GM19468 (cell line): ENCODE data around the gene TNFRSF14.
"Not testable (repeated sequence)": the region's sequence is repeated elsewhere in the genome, so short reads cannot be mapped to it uniquely, and the experiment has no call there.

Experiments
- ATAC-seq: cut with Tn5 transposase; IDR thresholded peaks from one replicate; pipeline ENCODE4 v1.9.1; 2021; ENCODE audit warnings: mild to moderate bottlenecking, moderate library complexity, moderate number of reproducible peaks; ENCODE audit not compliant: unreplicated experiment; ENCODE audit errors: extremely low read depth

The TNFRSF14 gene

GRCh38 chr1:2550309-2550861 is 5.8 kb upstream of the TNFRSF14 start:
- not testable (repeated sequence) for ATAC-seq

- ATAC-seq = not testable (repeated sequence)
Observed at GRCh38 chr1:2551544-2551943, 4.6 kb upstream of the TNFRSF14 start.

- ATAC-seq = no peak
Observed at GRCh38 chr1:2552189-2552588, 4.0 kb upstream of the TNFRSF14 start.

- ATAC-seq = not testable (repeated sequence)
Observed at GRCh38 chr1:2553076-2553475, 3.1 kb upstream of the TNFRSF14 start.

GRCh38 chr1:2553871-2554620 is 2.1 kb upstream of the TNFRSF14 start:
- ATAC-seq = no peak

- ATAC-seq = no peak
Observed at GRCh38 chr1:2554621-2555387, 1.4 kb upstream of the TNFRSF14 start.

- no peak for ATAC-seq
Observed at GRCh38 chr1:2555634-2556276, 416 bp upstream of the TNFRSF14 start.

- no peak for ATAC-seq
Observed at GRCh38 chr1:2556678-2557481, 709 bp downstream of the TNFRSF14 start.

- ATAC-seq = no peak
Observed at GRCh38 chr1:2557482-2558400, 1.6 kb downstream of the TNFRSF14 start.

- ATAC-seq = no peak
Observed at GRCh38 chr1:2558420-2558819, 2.2 kb downstream of the TNFRSF14 start.

GRCh38 chr1:2558861-2559260 is 2.7 kb downstream of the TNFRSF14 start:
- no peak for ATAC-seq

- ATAC-seq = no peak
Observed at GRCh38 chr1:2559509-2560298, 3.5 kb downstream of the TNFRSF14 start.

GRCh38 chr1:2560299-2561073 is 4.3 kb downstream of the TNFRSF14 start:
- no peak for ATAC-seq

GRCh38 chr1:2561446-2561845 is 5.3 kb downstream of the TNFRSF14 start:
- ATAC-seq = no peak

- no peak for ATAC-seq
Observed at GRCh38 chr1:2561898-2562895, 6.0 kb downstream of the TNFRSF14 start.

- no peak for ATAC-seq
Observed at GRCh38 chr1:2563205-2563604, 7.0 kb downstream of the TNFRSF14 start.
